Head of caudate nucleus (tissue), 42 donors: ENCODE measurements around the gene EPO.

Experiments
- DNase-seq, 42 donors: peaks; one replicate each; pipeline versions ENCODE4 v3.0.0 to v3.0.0-alpha.2; 2020 to 2021; ENCODE audit warnings: mixed read lengths in 7 of 42
- intact Hi-C: fragments of 100-400 bp; cut with DNase I; formaldehyde crosslinking; loops from one replicate; pipeline ENCODE4 v1.15.0; 2022

The EPO gene

DNA sequence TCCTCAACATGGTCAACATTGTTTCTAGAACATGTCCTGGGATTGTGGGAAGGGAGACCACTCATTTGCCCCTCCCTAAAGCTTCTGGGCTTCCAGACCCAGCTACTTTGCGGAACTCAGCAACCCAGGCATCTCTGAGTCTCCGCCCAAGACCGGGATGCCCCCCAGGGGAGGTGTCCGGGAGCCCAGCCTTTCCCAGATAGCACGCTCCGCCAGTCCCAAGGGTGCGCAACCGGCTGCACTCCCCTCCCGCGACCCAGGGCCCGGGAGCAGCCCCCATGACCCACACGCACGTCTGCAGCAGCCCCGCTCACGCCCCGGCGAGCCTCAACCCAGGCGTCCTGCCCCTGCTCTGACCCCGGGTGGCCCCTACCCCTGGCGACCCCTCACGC, at the start of gene EPO:
Gene EPO (plus strand): TSS at position 190 of the 392 bp plus-strand sequence. CDS start 513 bp downstream, outside the sequence.
- intact Hi-C loops = no loop called here
- DNase-seq = peak in 1 of 42 donors; percentile 13

DNA sequence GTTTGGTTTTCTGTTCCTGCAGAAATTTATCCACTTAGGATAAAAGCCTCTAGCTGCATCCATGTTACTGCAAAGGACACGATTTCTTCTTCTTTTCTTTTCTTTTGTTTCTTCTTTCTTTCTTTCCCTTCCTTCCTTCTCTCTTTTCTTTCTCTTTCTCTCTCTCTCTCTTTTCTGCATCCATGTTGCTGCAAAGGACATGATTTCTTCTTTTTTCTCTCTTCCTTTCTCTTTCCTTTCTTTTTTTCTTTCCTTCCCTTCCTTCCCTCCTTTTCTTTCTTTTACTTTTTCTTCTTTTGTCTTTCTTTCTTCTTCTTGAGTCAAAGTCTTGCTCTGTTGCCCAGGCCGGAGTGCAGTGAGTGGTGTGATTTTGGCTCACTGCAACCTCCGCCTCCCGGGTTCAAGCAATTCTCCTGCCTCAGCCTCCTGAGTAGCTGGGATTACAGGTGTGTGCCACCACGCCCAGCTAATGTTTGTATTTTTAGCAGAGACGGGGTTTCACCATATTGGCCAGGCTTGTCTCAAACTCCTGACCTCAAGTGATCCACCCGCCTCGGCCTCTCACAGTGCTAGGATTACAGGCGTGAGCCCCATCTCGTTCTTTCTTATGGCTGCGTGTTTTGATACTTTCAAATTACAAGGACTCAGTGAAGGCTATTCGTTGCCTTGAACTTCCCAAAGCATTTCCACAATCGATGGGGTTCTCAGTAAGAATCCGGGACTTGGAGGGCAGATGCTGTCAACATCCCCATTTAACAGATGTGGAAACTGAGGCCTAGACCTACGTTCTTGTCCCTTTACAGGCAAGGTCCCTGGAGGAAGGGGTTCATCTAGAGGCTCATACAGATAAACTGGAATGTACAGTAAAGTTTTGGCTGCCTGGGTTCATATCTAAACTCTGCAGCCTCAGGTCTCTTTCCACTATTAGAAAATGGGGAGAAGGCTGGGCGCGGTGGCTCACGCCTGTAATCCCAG, 48.6 kb upstream of the EPO start:
- intact Hi-C loops = loop anchor here (2.0 kb wide), 1 partner anchor 85 kb away; the partner anchor contains the start of genes FBXO24 and LRCH4
- no peak for DNase-seq

DNA sequence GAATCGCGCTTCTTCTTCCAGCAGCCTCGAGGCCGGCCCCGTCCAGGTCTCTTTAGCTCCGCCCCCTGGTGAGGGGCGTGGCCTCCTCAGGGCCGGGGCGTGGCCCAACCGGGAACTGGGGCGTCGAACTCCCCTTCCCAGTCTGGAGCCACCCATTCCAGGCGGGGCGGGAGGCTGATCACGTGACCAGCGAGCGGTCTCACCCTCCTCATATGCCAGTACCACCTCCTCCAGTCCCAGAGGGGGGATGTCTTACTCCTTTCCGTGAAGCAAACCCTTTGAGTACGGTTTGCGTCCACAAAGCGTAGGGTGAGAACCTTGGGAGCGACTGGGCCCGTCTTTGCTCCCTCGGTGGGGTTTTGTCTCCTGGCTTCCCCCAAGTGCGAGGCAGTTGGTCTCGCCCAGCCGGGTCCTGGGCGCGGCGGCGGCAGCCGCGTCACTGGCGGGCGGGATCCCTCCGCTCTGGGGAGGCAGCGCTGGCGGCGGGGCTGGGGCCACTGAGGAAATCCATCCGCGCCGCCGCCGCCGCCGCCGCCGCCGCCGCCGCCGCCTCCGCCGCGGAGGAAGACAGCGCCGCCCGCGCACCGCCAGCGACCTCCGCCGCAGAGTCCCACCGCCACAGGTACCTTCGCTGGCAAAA, 46.8 kb upstream of the EPO start, which contains the start of gene GNB2:
Gene GNB2 (plus strand): TSS at position 439 of the 640 bp plus-strand sequence. CDS start 2,526 bp downstream, outside the sequence.
- peak; percentile 99 to 100 (median 99) for DNase-seq
- intact Hi-C loops = loop anchor here (2.0 kb wide), 1 partner anchor 87 kb away; the partner anchor contains the start of genes FBXO24 and LRCH4

DNA sequence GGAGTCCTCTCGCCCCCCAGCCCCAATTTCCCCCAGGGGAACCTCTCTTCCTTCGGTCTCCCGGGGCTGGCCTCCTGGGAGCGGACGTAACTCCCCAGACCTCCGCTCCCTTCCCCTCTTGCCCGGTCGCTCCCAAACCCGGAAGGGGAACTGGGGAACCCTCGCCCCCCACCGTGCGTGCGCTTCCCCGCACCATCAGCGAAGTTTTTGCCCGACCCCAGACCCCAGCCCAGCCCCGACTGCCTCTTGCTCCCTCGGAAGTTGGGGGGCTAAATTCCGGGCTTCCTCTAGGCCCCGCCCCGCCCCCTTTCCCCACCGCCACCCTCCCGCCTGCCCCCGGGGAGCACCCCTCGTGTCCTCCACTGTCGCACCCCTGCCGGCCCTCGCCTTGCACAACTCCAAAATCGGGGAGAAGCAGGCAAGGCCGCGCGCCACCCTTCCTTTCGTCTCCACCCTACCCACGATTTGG, 46.3 kb upstream of the EPO start:
- intact Hi-C loops = loop anchor here (2.0 kb wide), 1 partner anchor 87 kb away; the partner anchor contains the start of genes FBXO24 and LRCH4
- peak in 22 of 42 donors; percentile 24 to 71 (median 50) for DNase-seq

DNA sequence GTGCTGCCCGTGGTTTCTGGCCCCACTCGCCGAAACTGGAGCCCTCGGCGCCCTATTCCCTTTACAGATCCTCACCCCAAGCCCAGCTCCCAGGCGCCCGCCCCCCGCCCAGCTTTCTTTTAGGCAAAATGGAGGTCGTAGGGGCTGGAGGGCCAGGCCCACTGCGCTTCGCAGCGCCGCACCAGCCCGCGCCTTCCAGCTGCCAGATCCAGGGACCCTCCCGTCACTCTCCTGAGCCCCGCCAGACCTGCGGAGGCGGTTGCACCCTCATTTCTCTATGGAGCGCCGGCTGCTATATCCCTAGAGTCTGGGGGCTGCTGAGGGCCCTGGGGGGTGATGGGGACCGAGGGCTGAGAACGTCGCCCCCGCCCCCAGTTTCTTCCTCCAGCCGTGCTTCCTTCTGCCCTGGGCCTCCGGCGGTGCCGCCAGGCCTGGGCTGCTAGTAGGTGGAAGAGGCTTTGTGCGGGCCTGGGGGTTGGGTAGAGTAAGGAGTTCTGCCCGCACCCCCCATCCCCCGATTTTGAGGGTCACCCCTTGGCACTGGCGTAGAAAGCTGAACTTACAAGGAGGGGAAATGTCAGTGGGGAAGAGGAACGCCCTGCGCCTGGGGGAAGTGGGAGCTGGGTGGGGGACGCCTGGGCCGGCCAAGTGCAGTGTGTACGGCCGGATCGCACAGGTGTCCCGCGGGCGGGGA, 45.7 kb upstream of the EPO start:
- intact Hi-C loops = no loop called here
- peak in 20 of 42 donors; percentile 17 to 55 (median 34) for DNase-seq

DNA sequence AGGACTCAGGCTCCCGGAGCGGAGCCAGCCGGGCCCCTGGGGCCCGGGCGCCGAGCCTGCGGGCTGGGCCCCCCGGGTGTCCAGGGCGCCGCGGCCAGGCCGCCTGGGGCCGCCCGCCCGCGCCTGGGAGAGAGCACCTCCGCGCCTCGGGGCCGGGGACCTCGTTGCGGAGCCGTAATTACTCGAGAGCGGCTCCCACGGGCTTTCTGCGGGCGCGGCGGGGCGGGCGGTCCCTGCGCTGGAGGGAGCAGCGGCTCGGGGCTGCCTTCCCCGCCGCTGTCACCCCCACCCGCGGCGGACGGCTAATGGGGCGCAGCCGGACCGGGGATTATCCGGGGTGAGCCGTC, 45.2 kb upstream of the EPO start:
- DNase-seq = peak in 7 of 42 donors; percentile 45 to 73 (median 59)
- intact Hi-C loops = no loop called here

DNA sequence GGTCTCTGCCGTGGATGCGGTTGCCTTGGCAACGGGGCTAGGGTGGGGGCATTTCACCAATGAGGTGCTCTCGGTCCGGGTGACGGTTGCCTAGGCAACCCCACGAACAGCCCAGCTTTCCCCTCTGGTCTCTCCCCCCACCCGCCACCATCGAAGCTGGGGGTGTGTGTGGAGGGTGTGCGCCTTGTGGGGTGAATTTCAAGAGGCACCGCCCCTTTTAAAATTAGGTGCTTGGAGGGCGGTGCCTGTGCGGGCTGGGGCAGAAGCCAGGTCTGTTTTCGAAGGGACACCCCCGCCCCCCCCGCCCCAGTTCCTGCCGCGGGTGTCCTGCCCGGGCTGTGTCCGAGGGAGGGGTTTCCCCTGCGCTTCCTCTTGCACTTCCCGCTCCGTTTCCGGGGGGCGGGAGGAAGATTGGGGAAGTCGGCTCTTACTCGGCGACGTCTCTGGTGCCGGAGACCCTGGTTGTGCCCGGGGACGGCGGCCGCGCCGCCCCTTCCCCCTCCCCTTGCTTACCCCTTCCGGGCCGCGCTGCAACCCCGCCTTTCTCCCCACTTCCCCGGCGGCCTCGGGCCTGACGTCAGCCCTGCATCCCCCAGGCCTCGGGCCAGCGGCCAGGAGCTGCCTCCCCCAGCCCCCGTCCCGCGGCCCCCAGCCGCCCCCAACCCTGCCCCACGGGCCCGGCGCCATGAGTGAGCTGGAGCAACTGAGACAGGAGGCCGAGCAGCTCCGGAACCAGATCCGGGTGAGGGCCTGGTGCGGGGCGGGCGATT, 44.5 kb upstream of the EPO start:
- intact Hi-C loops = no loop called here

DNA sequence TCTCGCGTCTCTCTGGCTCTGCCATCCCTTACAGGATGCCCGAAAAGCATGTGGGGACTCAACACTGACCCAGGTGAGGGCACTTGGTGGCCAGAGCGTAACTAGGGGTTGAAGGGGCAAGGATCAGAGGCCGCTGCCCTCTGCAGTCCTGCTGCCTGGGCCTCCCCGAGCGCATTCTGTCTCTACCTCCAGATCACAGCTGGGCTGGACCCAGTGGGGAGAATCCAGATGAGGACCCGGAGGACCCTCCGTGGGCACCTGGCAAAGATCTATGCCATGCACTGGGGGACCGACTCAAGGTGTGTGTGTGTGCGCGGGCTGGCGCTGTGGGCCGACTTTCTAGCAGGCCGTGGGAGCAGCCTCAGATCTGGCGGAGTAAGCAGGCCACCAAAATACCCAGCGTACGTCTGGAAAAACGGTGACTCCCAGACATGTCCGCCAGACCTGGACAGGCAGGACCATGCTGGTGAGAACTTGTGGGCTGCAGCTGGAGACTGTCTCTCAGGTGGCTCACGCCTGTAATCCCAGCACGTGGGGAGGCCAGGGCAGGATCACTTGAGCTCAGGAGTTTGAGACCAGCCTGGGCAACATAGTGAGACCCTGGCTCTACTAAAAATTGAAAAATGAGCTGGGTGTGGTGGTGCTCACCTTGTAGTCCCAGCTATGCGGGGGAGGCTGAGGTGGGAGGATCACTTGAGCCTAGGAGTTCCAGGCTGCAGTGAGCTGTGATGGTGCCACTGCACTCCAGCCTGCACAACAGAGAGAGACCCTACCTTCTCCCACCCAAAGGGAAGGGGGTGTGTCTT, 43.6 kb upstream of the EPO start:
- DNase-seq = peak in 11 of 42 donors; percentile 11 to 57 (median 36)
- intact Hi-C loops = no loop called here

More for the DNA sequence above, 44.5 kb upstream of the EPO start:
- peak; percentile 78 to 98 (median 92) for DNase-seq

DNA sequence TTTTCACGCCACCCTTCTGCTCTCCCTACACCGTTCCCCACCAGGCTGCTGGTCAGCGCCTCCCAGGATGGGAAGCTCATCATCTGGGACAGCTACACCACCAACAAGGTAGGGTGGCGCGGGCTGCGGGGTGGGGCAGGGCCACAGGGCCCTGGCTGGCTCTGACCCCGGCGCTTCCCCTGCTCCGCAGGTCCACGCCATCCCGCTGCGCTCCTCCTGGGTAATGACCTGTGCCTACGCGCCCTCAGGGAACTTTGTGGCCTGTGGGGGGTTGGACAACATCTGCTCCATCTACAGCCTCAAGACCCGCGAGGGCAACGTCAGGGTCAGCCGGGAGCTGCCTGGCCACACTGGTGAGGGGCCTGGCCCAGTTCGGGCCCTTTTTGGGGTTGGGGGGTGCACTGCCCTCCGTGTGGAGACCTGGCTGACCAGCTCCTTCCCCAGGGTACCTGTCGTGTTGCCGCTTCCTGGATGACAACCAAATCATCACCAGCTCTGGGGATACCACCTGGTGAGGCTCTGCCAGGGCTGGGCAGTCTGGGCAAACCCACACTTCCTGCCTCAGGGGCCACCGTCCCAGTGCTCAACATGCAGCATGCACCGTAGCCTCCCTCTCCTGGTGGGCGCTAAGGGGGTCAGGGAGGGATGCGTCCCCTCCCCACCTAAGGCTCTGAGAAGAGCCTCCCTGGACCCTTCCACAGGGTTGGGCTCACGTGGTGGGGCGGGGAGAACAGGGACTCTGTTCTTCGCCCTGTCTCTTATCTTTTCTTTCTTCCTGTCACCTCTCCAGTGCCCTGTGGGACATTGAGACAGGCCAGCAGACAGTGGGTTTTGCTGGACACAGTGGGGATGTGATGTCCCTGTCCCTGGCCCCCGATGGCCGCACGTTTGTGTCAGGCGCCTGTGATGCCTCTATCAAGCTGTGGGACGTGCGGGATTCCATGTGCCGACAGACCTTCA, 42.7 kb upstream of the EPO start:
- intact Hi-C loops = no loop called here
- DNase-seq = peak in 3 of 42 donors; percentile 5 to 41 (median 22)

DNA sequence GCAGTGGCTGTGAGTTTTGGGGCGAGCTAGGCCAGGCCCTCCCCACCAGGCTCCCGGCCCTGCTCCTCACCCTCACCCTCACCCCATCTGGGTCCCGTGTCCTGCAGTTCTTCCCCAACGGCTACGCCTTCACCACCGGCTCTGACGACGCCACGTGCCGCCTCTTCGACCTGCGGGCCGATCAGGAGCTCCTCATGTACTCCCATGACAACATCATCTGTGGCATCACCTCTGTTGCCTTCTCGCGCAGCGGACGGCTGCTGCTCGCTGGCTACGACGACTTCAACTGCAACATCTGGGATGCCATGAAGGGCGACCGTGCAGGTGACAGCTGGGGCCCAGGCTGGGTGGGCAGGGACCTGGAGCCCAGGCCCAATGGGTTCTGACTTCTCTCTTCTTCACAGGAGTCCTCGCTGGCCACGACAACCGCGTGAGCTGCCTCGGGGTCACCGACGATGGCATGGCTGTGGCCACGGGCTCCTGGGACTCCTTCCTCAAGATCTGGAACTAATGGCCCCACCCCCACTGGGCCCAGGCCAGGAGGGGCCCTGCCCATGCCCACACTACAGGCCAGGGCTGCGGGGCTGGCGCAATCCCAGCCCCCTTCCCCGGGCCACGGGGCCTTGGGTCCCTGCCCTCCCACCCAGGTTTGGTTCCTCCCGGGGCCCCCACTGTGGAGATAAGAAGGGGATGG, 41.8 kb upstream of the EPO start:
- DNase-seq = peak in 4 of 42 donors; percentile 7 to 41 (median 20)

DNA sequence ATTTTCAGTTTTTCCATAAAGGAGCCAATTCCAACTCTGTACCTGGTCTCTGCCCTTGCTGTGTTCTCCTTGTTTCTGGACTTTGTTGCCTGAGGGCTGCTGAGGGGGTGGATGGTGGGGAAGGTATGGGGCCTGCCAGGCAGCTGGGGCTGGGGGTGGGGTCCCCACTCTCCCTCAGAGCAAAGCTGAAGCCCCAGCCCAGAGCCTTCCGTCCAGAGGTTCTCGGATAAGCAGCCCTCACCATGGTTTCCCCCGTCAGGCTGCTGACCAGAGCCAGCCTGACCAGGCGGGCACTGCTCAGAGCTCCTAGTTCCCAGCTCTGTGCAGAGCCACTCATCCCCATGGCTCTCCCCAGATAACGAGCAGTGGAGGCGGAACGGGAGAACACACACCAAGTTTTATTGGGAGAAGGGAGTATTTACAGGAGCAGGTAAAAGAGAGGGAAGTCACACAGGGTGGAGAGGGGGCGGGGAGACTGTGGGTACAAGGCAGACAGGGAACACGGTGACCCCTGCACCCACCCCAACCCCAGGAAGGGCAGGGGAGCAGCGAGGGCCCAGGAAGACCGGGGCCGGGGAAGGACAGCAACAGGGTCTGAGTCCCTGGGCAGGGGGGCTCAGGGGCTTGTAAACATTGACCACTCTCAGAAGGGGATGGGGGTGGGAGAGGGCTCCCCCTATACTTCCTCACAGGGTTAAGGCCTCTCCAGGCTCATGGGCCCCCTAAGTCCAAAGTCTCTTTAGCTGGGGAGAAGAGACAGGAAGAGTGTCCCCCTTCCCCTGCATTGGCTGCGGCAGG, 40.9 kb upstream of the EPO start:
- peak in 26 of 42 donors; percentile 32 to 86 (median 62) for DNase-seq
- intact Hi-C loops = no loop called here

More for the DNA sequence above, 41.8 kb upstream of the EPO start:
- intact Hi-C loops = no loop called here

DNA sequence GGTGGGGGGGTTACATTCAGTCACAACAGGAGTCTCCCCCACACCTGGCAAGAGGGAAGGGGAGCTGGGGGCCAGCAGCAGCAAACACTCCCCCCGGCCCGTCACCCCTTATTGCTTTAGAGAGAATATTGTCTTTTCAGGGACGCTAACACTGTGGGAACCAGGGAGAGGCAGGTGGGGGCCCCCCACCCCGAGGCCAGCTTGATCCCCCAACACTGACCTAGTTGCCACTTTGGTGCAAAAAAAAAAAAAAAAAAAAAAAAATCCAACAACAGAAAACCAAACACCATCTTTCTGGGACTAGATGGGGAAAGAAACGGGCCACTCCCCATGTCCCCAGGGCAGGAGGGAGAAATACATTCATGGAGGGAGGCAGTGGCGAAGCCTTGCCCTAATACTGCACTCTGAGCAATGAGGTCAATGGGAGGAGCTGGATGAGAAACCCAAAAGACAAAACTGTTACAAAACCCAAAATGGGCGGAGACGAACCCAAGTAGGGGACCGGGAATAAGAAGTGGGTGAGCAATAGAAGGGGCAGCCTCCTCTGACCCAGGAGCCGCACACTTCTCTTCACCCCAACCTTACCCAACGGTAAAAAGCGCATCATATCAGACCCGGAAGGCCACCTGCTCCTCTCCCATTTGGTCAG, 40.2 kb upstream of the EPO start:
- peak in 15 of 42 donors; percentile 13 to 73 (median 41) for DNase-seq
- intact Hi-C loops = loop anchor here (10.0 kb wide), 1 partner anchor 205 kb away; the partner anchor contains the start of gene TSC22D4

DNA sequence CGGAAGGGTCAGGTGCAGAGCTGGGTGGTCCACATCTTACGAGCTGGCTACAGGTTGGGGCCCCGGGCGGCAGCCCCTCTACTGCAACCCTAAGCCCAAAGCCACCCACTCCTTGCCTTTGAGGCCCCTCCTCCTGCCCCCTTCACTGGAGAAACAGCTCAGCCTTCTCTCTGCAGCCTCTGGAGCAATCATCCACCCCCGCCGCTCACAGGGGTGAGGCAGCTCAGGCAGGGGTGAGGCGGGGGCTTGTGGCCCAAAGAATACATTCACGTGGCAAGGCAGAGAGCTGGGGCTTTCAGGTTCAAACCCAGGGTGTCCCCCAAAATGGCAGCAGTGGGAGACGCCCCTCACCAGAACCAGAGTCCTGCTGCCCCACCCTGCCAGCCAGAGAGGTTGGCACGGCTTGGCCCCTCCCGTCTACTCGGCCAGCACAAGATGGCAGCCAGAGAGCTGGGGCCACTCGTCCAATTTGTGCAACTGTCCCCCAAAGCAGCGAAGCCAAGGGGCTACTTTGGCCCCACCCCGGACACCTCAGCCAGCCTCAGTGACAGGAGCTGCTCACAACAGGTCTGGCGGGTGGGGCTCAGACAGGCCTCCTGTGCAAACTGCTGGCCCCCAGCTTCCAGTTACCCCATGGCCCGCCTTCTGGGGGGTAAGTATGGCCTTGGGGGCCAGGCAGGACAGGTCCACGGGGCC, 39.5 kb upstream of the EPO start:
- intact Hi-C loops = loop anchor here (10.0 kb wide), 1 partner anchor 206 kb away; the partner anchor contains the start of gene TSC22D4
- DNase-seq = peak in 41 of 42 donors; percentile 41 to 93 (median 76)
